ENCODE data around the gene ZNF263. TPM values are rescaled to one million over a fixed set of nuclear protein-coding genes. Genes with fewer than 3 reads are reported as not detected.

ZNF263 gene
- total and polyA plus RNA-seq, 10 of the 15 experiments (the other 5 are each of a cell fraction or from before 2014, with no cell fraction given) = 4.7 to 45.6 (median 24.5) TPM

DNA sequence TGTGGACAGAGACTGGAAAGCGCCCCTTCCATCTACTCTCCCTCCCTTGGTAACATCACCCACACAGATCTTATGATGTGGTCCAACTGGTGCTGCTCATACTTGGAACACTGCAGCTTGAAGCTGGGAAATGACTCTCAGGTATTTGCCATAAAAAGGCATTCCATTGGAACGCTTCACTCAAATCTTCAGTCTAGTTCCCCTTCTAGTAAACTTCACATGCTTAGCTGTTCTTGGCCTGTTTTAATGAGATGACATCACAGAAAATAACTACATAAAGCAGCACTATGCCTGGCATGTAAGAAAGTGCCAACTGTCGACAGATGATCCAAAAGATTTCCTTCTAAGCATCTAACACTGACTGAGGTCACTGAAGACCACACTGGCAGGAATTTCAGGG is 9.3 kb downstream of the ZNF263 start:
- Histone ChIP-seq H3K27me3 (replicated peaks in 1 of 2; ENCODE audit: control insufficient read depth in 2 of 2, insufficient read depth in 2 of 2, low read length in 1 of 2) (no peaks in the 10 kb centered on the region), H3K36me3 (ENCODE audit: control insufficient read depth in 2 of 2, insufficient read depth in 2 of 2, low read length in 1 of 2) (peaks cover 14 to 26% of the 10 kb centered on the region in 2 experiments), H3K79me2 (ENCODE audit: control insufficient read depth, insufficient read depth, low read length) (no peaks in the 10 kb centered on the region; the same call in 1 of the 2 replicates), H3K4me1 (ENCODE audit: control insufficient read depth, insufficient read depth, low read length) (no peaks in the 10 kb centered on the region), H3K9ac (ENCODE audit: control insufficient read depth, insufficient read depth, low read length) (no peak overlapping the region), H2AFZ (ENCODE audit: control insufficient read depth, low read depth, low read length) (no peak overlapping the region), H3K4me2 (ENCODE audit: control insufficient read depth, insufficient read depth) (no peak overlapping the region), H3K27ac (ENCODE audit: control insufficient read depth, insufficient read depth) (no peak overlapping the region), H3K4me3 (no peak overlapping the region), H3K9me3 (replicated peaks; ENCODE audit: control insufficient read depth, insufficient read depth, low read length) (peaks cover 49% of the 10 kb centered on the region), H4K20me1 (ENCODE audit: control insufficient read depth, insufficient read depth) (no peaks in the 10 kb centered on the region)
- SMC1A ChIA-PET (ENCODE audit: uncharacterized antibody, unreplicated experiment) = interaction anchor here (0.6 kb wide), 1 partner anchor 129 kb away, joined by 3 read pairs; no protein-coding TSS in a partner anchor
- intact Hi-C loops (cut with micrococcal nuclease; ENCODE audit: unreplicated experiment) (no loop called here), in situ Hi-C loops (cut with MboI) (no loop called here)
- no peak for TF ChIP-seq POLR2A (IDR thresholded peaks at IDR 0.05; ENCODE audit: low read depth, low read length)
- TF ChIP-seq TAF1 (IDR thresholded peaks at IDR 0.05; ENCODE audit: borderline replicate concordance, low read depth, low read length) = no peak
- no peak for TF ChIP-seq CBX3 (IDR thresholded peaks at IDR 0.05; ENCODE audit: borderline replicate concordance, low read depth)
- no peak for TF ChIP-seq HDGF (IDR thresholded peaks at IDR 0.05)
- no peak for TF ChIP-seq ZNF592 (IDR thresholded peaks at IDR 0.05)
- no peak for TF ChIP-seq CHD2 (IDR thresholded peaks at IDR 0.05; ENCODE audit: borderline replicate concordance, low read depth, low read length)
- TF ChIP-seq RBBP5 (conservative IDR thresholded peaks at IDR 0.05) = no peak
- no peak for TF ChIP-seq CEBPB (IDR thresholded peaks at IDR 0.05; ENCODE audit: borderline replicate concordance in 1 of 2, low read depth in 2 of 2, low read length in 2 of 2)
- TF ChIP-seq NFYB (IDR thresholded peaks at IDR 0.05; ENCODE audit: insufficient read depth, low read depth, low read length) = no peak
- no peak for TF ChIP-seq YY1 (IDR thresholded peaks at IDR 0.05; ENCODE audit: low read depth, low read length)
- no peak for TF ChIP-seq NFYA (IDR thresholded peaks at IDR 0.05; ENCODE audit: borderline replicate concordance, low read depth, low read length)
- TF ChIP-seq MLLT1 (IDR thresholded peaks at IDR 0.05) = no peak
- TF ChIP-seq, protein P1, sequence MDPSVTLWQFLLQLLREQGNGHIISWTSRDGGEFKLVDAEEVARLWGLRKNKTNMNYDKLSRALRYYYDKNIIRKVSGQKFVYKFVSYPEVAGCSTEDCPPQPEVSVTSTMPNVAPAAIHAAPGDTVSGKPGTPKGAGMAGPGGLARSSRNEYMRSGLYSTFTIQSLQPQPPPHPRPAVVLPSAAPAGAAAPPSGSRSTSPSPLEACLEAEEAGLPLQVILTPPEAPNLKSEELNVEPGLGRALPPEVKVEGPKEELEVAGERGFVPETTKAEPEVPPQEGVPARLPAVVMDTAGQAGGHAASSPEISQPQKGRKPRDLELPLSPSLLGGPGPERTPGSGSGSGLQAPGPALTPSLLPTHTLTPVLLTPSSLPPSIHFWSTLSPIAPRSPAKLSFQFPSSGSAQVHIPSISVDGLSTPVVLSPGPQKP (IDR thresholded peaks at IDR 0.05; ENCODE audit: low read depth, low read length) = no peak
- no peak for TF ChIP-seq FOXK2 (IDR thresholded peaks at IDR 0.05)
- no peak for TF ChIP-seq KLF5 (IDR thresholded peaks at IDR 0.05; ENCODE audit: partially characterized antibody)
- no peak for TF ChIP-seq SKIL (IDR thresholded peaks at IDR 0.05; ENCODE audit: low read depth, poor library complexity, severe bottlenecking)
- BruUV-seq (replicated peaks) = no TSS peak
- WGBS (ENCODE audit: insufficient coverage, insufficient replicate concordance, low lambda C conversion rate, missing lambda C conversion rate) = 100% methylated on average over 3 of the region's 3 CpGs
- no peak for ATAC-seq
- POLR2A ChIA-PET = interaction anchor here (0.5 to 0.6 kb wide), 2 partner anchors 10 to 330 kb away, joined by 7 to 12 read pairs; no protein-coding TSS in a partner anchor
- CTCF ChIA-PET = no interaction called here
- DNase-seq (ENCODE audit: low read depth, low spot score) = no peak
- no peak for FAIRE-seq
- RAD21 ChIA-PET (ENCODE audit: unreplicated experiment) = no interaction called here
